ENCODE results near the gene PTPRH. TPM values are rescaled to one million over a fixed set of nuclear protein-coding genes. Genes with fewer than 3 reads are reported as not detected.
"Not testable (repeated sequence)": the region's sequence is repeated elsewhere in the genome, so short reads cannot be mapped to it uniquely, and the experiment has no call there.

Gene PTPRH
- total RNA-seq, 1 donor from 2014 or later = 2.1 TPM

DNA sequence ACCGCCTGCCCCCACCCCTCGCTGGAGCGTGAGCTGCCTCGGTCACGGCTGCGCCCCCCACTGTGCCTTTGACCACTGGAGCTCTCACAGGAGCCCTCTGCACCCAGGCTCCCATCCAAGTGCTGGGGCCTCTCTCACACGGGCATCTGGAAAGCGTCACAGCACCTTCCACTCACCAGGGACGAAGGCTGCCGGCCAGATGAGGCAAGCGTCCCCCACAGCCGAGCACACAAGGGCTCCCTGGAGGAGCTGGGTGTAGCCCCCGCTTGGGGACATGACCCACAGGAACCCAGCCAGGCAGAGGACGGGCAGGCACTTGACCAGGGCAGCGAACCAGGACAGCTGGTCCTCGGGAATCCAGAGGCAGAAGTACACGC, 18.7 kb upstream of the PTPRH start:
- Histone ChIP-seq H3K36me3 (ENCODE audit: control insufficient read depth, insufficient read depth, low read length) (no peaks in the 10 kb centered on the region), H3K27me3 (ENCODE audit: control insufficient read depth, insufficient read depth, low read length) (no peaks in the 10 kb centered on the region), H3K4me3 (ENCODE audit: low read depth, low read length) (no peak overlapping the region)
- TF ChIP-seq, protein P1, sequence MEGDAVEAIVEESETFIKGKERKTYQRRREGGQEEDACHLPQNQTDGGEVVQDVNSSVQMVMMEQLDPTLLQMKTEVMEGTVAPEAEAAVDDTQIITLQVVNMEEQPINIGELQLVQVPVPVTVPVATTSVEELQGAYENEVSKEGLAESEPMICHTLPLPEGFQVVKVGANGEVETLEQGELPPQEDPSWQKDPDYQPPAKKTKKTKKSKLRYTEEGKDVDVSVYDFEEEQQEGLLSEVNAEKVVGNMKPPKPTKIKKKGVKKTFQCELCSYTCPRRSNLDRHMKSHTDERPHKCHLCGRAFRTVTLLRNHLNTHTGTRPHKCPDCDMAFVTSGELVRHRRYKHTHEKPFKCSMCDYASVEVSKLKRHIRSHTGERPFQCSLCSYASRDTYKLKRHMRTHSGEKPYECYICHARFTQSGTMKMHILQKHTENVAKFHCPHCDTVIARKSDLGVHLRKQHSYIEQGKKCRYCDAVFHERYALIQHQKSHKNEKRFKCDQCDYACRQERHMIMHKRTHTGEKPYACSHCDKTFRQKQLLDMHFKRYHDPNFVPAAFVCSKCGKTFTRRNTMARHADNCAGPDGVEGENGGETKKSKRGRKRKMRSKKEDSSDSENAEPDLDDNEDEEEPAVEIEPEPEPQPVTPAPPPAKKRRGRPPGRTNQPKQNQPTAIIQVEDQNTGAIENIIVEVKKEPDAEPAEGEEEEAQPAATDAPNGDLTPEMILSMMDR (IDR thresholded peaks at IDR 0.05; ENCODE audit: insufficient read depth, low read length, poor library complexity, severe bottlenecking) = no peak
- no peak for DNase-seq (ENCODE audit: low read depth)

DNA sequence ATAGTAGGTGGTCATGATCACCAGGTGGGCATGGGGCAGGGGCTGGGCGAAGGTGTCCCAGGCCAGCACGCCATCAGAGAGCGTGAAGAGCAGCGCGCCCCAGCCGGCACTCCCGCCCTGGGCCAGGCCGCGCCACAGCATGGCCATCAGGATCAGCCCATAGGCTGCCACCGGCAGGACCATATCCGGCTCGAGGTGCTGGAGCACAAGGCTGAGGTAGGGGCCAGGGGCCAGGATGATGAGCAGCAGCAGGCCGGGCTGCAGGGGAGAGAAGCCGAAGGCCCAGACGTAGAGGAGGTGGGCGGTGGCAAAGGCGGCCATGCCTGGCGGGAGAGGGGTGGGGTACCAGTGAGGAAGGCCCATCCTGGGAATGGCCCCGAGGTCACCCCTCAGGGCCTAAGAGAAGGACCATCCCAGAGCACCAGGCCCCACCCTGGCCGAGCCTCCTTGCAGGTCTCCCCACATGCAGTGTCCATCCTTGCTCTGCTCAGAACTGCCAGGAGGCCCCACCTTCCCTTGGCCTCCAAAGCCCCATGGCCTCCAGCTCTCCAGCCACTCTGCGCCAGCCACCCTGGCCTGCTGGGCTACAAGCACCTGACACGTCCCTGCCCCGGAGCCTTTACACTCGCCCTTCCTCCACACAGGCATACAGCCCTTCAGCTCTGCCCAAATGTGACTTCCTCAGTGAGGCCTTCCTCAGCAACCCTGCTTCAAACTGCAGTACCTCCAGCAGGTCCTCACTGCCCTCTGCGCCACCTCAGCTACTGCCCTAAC, 18.1 kb upstream of the PTPRH start:
- DNase-seq (ENCODE audit: low read depth) = no peak
- Histone ChIP-seq H3K4me3 (ENCODE audit: low read depth, low read length) (no peak overlapping the region), H3K36me3 (ENCODE audit: control insufficient read depth, insufficient read depth, low read length) (no peaks in the 10 kb centered on the region), H3K27me3 (ENCODE audit: control insufficient read depth, insufficient read depth, low read length) (no peaks in the 10 kb centered on the region)
- TF ChIP-seq, protein P1 (IDR thresholded peaks at IDR 0.05; ENCODE audit: insufficient read depth, low read length, poor library complexity, severe bottlenecking) = no peak

DNA sequence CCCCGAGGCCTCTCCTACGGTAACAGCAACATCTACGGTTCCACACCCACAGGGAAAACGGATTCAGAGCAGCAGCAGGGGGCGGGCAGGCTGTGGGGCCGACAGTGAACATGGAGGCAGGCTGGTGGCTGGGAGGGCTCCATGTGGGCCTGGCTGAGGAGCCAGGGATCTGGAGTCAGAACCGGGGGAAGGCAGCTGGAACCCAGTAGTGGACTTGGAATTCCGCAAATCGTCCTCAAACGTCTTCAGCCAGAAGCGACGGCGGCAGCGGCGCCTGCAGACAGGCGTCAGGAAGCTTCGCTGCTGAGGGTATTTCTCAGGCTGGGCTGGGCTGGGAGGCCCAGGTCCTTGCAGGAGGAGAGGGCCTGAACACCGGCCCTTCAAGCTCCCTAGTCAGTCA, 17.5 kb upstream of the PTPRH start:
- Histone ChIP-seq H3K27me3 (ENCODE audit: control insufficient read depth, insufficient read depth, low read length) (no peaks in the 10 kb centered on the region), H3K36me3 (ENCODE audit: control insufficient read depth, insufficient read depth, low read length) (no peaks in the 10 kb centered on the region), H3K4me3 (ENCODE audit: low read depth, low read length) (no peak overlapping the region)
- TF ChIP-seq, protein P1 (IDR thresholded peaks at IDR 0.05; ENCODE audit: insufficient read depth, low read length, poor library complexity, severe bottlenecking) = no peak
- DNase-seq (ENCODE audit: low read depth) = no peak

DNA sequence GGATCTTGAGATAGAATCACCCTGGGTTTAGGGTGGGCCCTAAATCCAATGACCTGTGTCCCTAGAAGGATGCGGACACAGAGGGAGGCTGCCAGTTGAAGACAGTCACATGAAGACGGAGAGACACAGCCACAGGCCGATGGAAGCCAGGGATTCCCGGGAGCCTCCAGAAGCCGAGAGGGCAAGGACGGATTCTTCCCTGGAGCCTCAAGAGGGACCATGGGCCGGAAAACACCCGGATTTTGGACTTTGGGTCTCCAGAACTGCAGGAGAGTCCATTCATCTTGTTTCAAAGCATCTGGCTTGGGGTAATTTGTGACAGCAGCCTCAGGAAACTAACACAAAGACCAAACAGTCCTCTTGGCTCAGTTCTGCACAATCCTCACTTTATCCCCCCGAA, 17.0 kb upstream of the PTPRH start:
- no peaks in the 10 kb centered on the region for H3K36me3 ChIP-seq (ENCODE audit: control insufficient read depth, insufficient read depth, low read length)
- TF ChIP-seq, protein P1 (IDR thresholded peaks at IDR 0.05; ENCODE audit: insufficient read depth, low read length, poor library complexity, severe bottlenecking) = no peak
- H3K4me3 ChIP-seq (ENCODE audit: low read depth, low read length) = no peak overlapping the region
- no peaks in the 10 kb centered on the region for H3K27me3 ChIP-seq (ENCODE audit: control insufficient read depth, insufficient read depth, low read length)
- no peak for DNase-seq (ENCODE audit: low read depth)

DNA sequence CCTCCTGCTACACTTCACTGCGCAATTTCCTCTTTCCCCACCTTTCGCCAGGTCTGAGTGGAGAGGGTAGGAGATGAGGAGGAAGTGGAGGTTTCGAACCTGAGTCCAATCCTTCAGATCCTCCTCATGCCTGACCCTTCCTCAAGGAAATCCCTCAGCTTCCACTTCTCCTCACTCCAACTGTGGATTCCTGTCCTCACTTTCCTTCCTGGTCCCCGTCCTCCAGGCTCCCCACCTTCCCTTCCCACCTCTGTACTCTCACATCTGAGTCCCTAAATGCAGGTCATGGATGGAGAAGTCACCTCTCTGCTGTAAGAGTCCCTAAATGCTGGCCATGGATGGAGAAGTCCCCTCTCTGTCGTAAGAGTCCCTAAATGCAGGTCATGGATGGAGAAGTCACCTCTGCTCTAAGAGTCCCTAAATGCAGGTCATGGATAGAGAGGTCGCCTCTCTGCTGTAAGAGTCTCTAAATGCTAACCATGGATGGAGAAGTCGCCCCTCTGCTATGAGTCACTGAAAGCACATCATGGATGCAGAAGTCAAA, 16.2 kb upstream of the PTPRH start:
- no peak for DNase-seq (ENCODE audit: low read depth)
- Histone ChIP-seq H3K4me3 (ENCODE audit: low read depth, low read length) (no peak overlapping the region), H3K27me3 (ENCODE audit: control insufficient read depth, insufficient read depth, low read length) (no peaks in the 10 kb centered on the region), H3K36me3 (ENCODE audit: control insufficient read depth, insufficient read depth, low read length) (no peaks in the 10 kb centered on the region)
- TF ChIP-seq, protein P1 (IDR thresholded peaks at IDR 0.05; ENCODE audit: insufficient read depth, low read length, poor library complexity, severe bottlenecking) = no peak

DNA sequence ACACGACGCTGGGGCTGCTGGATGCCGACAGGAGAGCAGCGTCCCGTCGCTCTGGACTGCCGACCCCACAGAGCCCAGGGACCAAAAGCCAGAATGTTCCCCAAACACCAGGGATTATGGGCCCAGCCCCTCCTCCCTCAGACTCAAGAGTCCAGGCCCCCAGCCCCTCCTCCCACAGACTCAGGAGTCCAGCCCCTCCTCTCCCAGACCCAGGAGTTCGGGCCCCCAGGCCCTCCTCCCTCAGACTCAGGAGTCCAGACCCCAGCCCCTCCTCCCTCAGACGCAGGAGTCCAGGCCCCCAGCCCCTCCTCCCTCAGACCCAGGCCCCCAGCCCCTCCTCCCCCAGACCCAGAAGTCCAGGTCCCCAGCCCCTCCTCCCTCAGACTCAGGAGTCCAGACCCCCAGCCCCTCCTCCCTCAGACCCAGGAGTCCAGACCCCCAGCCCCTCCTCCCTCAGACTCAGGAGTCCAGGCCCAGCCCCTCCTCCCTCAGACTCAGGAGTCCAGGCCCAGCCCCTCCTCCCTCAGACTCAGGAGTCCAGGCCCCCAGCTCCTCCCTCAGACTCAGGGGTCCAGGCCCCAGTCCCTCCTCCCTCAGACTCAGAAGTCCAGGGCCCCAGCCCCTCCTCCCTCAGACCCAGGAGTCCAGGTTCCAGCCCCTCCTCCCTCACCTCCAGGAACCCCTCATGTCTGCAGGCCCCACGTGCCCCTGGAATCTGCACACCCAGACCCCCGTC, 15.5 kb upstream of the PTPRH start:
- H3K27me3 ChIP-seq (ENCODE audit: control insufficient read depth, insufficient read depth, low read length); H3K4me3 ChIP-seq (ENCODE audit: low read depth, low read length); DNase-seq (ENCODE audit: low read depth); H3K36me3 ChIP-seq (ENCODE audit: control insufficient read depth, insufficient read depth, low read length): not testable (repeated sequence)
